HG03196 (cell line): ENCODE results near the gene HRC.

Experiments
- ATAC-seq: cut with Tn5 transposase; IDR thresholded peaks from one replicate; pipeline ENCODE4 v1.9.1; 2021; ENCODE audit not compliant: unreplicated experiment

Gene HRC

DNA sequence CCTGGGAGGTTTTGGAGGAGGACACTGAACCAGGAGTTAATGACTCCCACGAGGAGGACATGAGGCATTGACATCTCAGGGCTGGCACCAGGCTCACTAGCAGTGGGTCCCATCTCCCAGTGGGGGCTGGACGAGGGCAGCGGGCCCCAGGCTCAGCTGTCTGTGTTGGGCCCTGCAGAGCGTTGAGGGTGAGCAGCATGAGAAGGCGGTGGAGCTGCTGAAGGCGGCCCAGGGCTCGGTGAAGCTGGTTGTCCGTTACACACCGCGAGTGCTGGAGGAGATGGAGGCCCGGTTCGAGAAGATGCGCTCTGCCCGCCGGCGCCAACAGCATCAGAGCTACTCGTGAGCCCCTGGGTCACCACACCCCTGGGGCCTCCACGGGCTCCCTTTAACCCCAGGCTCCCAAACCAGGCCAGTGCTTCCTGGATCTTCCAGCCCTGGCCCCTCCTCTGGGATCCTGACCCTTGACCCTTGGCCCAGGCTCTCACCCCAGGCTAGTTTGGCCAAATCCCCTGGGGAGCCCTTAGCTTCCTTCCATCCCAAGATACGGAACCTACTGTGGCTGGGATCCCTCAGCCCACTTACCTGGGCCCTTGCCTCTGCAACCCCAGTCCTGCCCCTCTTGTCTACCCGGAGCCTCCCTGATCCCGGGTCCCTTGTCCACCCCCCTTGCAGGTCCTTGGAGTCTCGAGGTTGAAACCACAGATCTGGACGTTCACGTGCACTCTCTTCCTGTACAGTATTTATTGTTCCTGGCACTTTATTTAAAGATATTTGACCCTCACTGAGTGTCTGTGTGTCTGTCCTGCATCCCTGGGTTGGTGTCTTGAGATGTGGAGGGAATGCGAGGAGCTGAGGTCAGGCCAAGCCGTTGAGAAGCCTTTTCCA lies 37.3 kb downstream of the HRC start:
- ATAC-seq: no peak

DNA sequence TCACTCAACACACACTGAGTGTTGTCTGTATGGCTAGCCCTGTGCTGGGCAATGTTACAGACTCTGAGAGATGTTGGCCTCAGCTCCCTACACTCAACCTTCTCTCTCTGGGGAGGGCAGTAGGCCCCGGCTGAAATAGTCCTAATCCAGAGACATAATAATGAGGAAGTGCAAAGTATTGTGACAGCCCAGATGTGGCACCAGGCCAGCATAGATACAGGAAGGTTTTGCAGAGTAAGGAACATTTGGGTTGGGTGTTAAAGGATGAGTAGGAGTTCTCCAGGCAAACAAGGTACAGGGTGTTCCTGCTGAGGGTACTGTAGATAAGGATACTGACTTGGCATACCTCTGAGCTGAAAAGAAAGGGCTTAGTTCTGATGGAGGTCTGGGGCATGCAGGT lies 38.7 kb downstream of the HRC start:
- ATAC-seq: no peak

DNA sequence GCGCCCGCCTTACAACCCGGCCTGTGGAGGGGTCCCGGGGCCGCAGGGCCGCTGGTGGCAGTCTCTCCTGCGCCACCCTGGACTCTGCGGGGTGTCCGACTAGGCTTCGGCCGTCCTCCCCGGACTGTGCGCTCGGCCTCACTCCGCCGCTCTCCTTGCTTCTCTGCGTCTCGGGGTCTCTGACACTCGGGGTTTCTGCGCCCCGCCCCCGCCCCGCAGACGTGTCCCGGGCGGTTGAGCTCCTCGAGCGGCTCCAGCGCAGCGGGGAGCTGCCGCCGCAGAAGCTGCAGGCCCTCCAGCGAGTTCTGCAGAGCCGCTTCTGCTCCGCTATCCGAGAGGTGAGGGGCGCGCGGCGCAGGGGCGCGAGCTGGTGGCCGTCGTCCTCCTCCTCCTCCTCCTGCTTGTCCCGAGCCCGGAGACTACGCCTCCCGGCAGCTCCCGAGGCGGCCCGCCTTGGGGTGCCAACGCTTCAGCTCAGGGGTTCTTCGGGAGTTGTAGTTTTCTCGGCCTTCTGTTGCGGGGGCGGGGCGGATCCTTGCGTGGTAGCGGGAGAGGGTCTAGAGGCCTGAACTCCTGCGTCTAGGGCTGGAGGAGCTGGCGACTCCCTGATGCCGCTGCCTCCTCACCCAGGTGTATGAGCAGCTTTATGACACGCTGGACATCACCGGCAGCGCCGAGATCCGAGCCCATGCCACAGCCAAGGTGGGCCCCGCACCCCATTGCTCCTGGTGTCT lies 40.4 kb downstream of the HRC start:
- no peak for ATAC-seq

GRCh38 chr19:49113762-49114629 lies 41.2 kb downstream of the HRC start, which contains the start of gene LIN7B:
Gene LIN7B (plus strand): TSS chr19:49114370. CDS start chr19:49114405, 35 bp downstream.
- no peak for ATAC-seq

GRCh38 chr19:49111218-49111998 lies 43.8 kb downstream of the HRC start:
- ATAC-seq: no peak

- no peak for ATAC-seq
Measured at GRCh38 chr19:49110567-49110966, 44.6 kb downstream of the HRC start.

- no peak for ATAC-seq
Measured at GRCh38 chr19:49109569-49110233, 45.5 kb downstream of the HRC start.

DNA sequence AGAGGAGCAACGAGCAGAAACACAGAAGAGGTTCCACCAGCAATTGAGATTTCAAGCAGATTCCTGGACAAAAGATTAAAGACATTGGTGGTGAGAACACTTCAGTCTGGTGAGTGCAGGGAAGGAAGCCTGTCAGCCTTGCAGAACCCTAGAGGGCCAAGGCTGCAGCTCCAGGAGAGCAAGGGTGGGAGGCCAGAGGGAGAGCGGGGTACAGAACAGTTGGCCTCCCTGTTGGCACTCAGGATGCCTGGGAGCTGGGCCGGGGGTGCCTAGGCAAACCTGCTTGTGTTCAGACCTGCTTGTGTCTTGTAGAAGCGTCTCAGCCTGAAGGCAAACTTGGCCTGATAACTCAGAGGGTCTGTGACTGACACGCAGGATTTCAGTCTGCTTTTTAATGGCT lies 46.1 kb downstream of the HRC start:
- no peak for ATAC-seq

DNA sequence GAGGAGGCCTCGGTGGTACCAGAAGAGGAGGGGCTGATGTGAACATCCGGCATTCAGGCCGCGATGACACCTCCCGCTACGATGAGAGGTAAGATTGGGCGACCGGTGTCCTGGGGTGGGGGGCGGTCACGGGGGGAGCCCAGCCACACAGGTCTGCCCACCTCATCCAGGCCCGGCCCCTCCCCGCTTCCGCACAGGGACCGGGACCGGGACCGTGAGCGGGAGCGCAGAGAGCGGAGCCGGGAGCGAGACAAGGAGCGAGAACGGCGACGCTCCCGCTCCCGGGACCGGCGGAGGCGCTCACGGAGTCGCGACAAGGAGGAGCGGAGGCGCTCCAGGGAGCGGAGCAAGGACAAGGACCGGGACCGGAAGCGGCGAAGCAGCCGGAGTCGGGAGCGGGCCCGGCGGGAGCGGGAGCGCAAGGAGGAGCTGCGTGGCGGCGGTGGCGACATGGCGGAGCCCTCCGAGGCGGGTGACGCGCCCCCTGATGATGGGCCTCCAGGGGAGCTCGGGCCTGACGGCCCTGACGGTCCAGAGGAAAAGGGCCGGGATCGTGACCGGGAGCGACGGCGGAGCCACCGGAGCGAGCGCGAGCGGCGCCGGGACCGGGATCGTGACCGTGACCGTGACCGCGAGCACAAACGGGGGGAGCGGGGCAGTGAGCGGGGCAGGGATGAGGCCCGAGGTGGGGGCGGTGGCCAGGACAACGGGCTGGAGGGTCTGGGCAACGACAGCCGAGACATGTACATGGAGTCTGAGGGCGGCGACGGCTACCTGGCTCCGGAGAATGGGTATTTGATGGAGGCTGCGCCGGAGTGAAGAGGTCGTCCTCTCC lies 47.4 kb downstream of the HRC start:
- no peak for ATAC-seq

- no peak for ATAC-seq
Measured at GRCh38 chr19:49106648-49107135, 48.5 kb downstream of the HRC start.

DNA sequence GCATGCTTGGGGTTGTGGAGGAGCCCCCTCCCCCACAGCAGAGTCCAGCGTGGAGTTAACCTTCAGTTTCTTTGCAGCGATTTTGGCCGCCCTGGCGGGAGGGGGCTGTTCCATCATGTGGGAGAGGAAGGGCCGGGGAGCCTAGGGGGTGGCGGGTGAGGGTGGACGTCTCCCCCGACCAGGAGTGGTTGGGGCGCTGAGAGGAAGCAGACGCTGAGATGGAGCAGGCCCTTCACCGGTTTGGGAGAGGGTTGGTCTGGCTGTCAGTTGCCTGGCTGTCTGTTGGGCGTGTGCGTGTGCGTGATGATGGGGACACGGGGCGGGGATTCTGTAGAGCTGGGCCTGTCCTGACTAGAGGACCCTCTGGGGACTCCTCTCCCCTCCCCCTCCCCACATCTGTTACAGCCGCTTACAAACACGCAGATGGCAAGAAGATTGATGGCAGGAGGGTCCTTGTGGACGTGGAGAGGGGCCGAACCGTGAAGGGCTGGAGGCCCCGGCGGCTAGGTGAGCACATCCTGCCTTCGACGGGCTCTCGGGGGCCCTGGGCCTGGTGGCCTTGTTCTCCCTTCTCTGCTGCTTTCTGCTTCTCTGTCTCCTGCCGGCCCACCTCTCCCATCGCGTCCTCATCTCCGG lies 50.8 kb downstream of the HRC start:
- ATAC-seq: no peak

DNA sequence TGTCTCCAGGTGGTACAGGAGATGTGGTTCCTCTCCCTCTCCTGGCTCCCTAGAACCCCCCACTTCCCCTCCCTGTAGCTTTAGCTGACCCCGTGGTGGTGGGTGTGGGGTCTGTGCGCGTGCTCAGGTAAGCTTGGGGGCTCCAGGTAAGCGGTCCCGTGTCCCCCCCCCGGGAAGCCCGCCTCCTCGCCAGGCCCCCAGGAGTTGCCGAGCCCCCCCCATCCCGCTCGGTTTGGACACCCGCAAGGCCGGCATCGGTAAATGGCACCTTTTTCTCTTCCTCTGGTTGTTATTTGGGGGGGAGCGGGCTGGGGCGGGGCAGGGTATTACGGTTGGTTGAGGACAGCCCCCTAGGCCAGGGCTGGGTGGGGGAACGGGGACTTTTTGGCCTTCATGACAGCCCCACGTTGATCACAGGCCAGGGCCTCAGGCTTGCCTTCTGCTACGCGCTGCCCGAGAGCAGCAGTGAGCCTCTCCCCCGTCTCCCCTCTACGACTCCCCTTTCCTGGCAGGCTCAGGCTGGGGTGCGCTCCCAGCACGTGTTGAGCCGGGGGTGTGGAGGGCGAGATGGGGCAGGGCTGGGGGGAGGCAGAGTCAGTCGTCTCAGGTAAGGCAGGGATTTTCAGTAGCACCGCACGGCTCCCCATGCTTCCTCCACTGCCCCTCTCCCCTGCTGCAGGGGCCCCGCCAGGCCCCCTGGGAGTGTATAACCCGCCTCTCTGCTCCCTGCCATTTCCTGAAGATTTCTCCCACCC lies 51.7 kb downstream of the HRC start:
- ATAC-seq: no peak

DNA sequence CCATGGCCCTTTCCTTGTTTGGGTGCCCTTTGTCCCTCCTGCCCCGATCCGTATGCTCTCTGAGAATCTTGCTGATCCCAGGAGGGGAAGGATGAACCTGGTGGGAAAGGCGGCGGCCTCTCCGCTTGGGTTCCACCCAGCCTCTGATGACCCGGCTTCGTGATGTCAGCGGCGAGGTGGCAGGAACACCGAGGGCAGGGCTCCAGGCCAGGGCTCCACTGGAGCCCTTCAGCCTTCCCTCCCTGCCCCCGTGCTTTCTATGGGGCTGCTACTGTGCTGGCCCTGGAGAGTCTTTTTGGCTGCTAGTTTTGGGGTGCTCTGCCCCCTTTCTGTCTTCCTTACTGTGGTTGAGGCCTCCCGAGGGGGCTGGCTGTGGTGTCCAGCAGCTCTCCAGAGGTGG lies 52.9 kb downstream of the HRC start:
- no peak for ATAC-seq
